Omental fat pad (tissue), 4 donors: ENCODE data around the gene TMEM106C. TPM values are rescaled to one million over a fixed set of nuclear protein-coding genes. Genes with fewer than 3 reads are reported as not detected.

Experiments
- ATAC-seq: fragments of 150-250 bp; one replicate; pipeline ENCODE4 v1.9.1; 2016; ENCODE audit warnings: mild to moderate bottlenecking, moderate library complexity; ENCODE audit not compliant: low FRiP score
- DNase-seq: peaks from one replicate; pipeline ENCODE4 v3.0.0-alpha.2; 2019; ENCODE audit warnings: low spot score
- total RNA-seq, 4 donors: library from RNA; depleted of rRNA; stranded (reverse); fragments of >200 nt; gene quantifications; one replicate each; pipeline ENCODE4 v1.1.0, GENCODE V29; 2016
- TF ChIP-seq, protein P1 (sequence below), 3 donors: fragments of 450-650 bp; IDR thresholded peaks; one replicate each; pipeline ENCODE4 v1.5.1; 2016 to 2017; ENCODE audit warnings: antibody characterized with exemption in 3 of 3, mild to moderate bottlenecking in 3 of 3, moderate library complexity in 2 of 3

Gene TMEM106C
- total RNA-seq, 4 donors from 2014 or later, result 27.3 to 87.5 (median 62.1) TPM

DNA sequence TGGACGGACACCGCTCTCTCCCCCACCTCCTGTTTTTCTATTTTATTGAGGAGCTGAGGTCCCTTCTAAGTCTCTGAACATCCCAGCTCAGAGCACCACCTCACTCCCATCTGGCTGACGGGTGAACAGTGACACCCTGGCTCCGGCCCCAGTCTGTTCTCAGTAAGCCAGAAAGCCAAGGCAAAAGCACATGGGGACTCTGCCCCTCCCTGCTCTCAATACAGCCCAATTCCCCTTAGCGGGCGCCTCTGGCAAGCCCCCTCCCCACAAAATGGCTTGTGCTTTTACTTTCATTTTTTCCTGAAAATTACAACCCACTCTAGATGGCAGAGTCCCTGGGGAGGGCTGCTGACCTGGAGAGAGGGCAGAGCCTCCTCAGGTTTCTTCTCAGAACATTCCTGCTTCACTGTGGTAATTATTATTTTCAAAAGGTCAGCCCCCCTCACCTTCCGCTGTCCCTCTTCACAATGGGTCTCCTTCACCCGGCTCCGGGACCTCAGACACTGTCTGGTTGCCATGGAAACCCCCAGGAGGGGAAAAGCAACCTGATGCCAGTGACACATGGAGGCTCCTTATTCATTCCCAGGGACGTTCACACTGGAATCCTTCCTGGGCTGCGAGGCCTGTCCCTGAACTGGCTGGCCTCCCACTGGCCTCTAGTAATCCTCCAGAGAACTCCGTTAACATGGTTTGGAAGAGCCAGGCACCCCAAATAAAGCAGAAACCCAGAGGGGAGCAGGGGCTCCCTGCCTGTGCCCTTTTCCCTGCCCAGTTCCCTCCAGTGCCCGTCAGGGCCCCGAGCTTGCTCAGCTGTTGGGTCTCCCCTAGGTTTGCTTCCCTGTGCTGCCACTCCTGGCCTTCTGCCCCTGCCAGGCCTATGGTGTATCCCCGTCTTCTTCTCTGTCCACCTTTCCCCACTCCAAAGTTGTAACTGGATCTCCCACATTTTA is 25.0 kb downstream of the TMEM106C start:
- TF ChIP-seq, protein P1, sequence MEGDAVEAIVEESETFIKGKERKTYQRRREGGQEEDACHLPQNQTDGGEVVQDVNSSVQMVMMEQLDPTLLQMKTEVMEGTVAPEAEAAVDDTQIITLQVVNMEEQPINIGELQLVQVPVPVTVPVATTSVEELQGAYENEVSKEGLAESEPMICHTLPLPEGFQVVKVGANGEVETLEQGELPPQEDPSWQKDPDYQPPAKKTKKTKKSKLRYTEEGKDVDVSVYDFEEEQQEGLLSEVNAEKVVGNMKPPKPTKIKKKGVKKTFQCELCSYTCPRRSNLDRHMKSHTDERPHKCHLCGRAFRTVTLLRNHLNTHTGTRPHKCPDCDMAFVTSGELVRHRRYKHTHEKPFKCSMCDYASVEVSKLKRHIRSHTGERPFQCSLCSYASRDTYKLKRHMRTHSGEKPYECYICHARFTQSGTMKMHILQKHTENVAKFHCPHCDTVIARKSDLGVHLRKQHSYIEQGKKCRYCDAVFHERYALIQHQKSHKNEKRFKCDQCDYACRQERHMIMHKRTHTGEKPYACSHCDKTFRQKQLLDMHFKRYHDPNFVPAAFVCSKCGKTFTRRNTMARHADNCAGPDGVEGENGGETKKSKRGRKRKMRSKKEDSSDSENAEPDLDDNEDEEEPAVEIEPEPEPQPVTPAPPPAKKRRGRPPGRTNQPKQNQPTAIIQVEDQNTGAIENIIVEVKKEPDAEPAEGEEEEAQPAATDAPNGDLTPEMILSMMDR (IDR thresholded peaks at IDR 0.05), result no peak
- no peak for DNase-seq
- no peak for ATAC-seq

DNA sequence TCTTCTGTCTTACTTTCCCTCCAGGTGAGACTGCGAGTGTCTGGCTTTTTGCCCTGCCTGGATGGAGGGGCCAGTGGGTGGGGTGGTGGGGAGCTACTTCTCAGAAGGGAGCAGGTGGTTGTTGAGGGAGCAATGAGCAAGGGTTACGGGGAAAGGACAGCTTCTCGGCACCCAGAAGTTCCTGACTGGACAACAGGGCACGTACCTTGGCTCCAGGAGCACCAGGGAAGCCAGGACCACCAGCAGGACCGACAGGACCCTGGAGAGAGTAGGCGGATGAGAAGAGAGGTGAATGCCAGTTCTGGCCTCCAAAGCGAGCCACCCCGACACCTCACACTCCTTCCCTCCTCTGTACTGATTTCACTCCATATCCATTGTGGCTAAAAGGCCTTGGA is 25.6 kb downstream of the TMEM106C start:
- ATAC-seq (no peak), DNase-seq (no peak)
- TF ChIP-seq, protein P1 (IDR thresholded peaks at IDR 0.05), result no peak

DNA sequence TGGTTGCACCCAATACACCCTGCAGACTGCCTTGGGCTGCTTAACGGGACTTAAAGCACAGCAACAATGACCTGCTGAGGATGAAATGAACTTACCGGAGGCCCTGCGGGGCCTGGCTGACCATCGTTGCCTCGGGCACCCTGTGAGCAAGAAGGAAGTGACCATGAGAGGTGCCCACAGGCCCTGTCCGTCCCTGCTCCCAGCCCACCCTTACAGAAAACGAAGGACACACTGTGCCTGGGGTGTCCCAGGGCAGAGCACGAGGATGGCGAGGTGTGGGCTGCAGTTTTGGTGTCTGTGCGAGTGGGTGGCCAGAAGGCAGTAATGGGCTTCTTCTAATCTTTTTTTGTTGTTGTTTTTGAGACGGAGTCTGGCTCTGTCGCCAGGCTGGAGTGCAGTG is 26.3 kb downstream of the TMEM106C start:
- TF ChIP-seq, protein P1 (IDR thresholded peaks at IDR 0.05), result no peak
- ATAC-seq, result no peak
- no peak for DNase-seq

DNA sequence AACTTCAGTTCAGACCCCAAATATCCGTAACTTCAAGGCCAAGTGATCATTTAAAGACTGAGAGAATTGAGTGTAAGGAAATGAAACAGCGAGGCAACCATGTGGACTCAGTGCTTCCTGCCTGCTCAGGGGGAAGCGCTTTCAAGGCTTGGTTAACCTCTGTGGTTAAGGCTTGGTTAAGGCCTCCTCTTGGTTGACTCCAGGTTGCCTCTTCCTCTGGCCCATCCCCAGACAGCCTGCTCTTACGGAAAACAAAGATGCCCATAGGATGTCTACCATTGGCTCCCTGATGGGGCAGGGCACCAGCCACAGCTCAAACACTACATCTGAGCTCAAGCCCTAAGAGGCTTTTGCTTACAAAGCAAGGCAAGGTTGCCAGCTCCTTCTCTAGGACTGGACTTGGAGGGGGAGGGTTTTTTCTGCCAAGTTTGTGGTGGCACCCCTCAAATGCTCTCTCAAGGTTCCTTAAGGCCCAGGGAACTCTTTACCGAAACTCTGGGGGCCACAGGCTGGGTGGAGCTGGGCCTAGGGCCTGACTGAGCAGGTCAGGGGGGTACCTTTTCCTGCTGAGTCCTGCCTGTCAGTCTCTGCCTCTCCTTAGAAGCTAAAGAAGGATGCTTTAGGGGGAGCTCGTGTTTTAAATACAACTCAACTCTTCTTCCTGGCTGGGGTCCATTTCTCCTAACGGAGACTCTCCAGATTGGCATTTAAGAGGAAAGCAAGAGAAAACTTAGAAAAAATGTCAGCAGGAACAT is 27.1 kb downstream of the TMEM106C start:
- ATAC-seq, result no peak

DNA sequence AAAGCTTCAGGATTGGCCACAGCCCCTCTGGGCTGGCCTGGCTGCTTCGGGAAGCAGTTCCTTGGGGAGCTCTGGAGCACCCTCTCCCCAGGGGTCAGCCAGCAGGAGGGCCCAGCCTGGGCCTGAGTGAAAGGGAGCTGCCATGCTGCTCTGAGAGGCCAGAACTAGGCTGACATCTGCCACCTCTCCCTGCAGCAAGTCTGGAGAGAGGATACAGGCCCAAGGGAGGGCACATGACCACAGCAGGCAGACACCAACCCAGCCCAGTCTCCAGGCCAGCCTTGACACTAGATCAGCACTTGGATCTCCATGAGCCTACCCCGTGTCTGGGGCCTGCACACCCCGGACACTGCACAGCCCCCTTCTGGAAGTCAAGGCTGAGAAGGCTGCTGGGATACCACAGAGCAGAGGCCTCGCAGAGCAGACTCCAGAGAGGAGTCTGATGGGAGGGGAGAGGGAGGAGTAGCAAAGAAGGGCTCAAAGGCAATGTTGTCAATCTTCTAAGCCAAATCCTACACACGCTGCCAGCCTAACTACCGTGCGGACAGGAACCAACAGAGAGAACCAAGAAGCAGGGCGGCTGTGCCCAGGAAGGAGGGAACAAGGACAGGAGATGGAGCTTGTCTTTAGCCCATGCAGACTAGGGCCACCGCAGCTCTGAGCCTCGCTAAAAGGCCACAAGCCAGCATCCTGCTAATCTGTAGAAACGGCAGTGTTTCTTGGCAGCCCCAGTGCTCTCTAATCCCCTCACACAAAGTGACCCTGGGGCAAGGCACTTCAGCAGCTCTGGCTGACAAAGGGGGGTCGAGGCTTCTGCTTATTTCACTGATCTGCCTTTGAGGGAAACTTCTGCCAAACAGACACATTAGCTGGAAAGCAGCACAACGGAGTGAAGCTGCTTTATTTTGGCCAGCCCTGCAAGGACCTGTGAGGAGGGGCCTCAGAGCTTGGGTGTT is 28.0 kb downstream of the TMEM106C start:
- TF ChIP-seq, protein P1 (IDR thresholded peaks at IDR 0.05), result no peak
- ATAC-seq (no peak), DNase-seq (no peak)

More for the DNA sequence above, 27.1 kb downstream of the TMEM106C start:
- DNase-seq, result no peak
- TF ChIP-seq, protein P1 (IDR thresholded peaks at IDR 0.05), result no peak

DNA sequence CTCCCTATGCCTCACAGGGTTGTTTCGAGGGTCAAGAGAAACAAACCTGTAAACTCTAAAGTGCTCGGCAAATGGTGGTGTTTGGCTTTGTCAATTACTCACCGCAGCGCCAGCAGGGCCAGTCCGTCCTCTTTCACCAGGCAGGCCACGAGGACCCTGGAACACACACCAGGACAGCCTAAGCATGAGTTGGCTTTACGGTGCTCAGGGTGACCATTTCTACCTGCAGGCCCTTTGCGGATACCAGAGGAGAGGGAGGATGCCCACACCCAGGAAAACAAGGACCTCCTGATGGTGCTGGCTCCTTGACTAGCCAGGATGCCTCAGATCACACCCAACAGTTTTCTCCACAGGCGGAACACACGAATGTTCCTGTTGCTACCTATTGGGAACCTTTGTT is 29.4 kb downstream of the TMEM106C start:
- no peak for ATAC-seq
- DNase-seq, result no peak
- TF ChIP-seq, protein P1 (IDR thresholded peaks at IDR 0.05), result no peak
